Fibroblast of mammary gland (primary cell): ENCODE measurements around the gene ZNF397.
"Not testable (repeated sequence)": the region's sequence is repeated elsewhere in the genome, so short reads cannot be mapped to it uniquely, and the experiment has no call there.

Source experiments
- DNase-seq: peaks from one replicate; pipeline ENCODE4 v3.0.0-alpha.2; 2010; ENCODE audit warnings: low read depth
- H3K4me3 ChIP-seq: 2 replicates; pipeline ENCODE4 v1.5.1; 2011; ENCODE audit warnings: low read depth, mild to moderate bottlenecking, low read length, moderate library complexity; ENCODE audit not compliant: control insufficient read depth
- CTCF ChIP-seq: conservative IDR thresholded peaks from 2 replicates; pipeline ENCODE4 v1.5.1; 2011; ENCODE audit warnings: low read depth, low read length, inconsistent platforms; ENCODE audit not compliant: control insufficient read depth, insufficient read depth

The ZNF397 gene

GRCh38 chr18:35203067-35203466 lies 37.8 kb upstream of the ZNF397 start:
- DNase-seq: no peak
- no peak for TF ChIP-seq CTCF
- H3K4me3 ChIP-seq: no peak overlapping the region

GRCh38 chr18:35205199-35205712 lies 35.6 kb upstream of the ZNF397 start:
- no peak overlapping the region for H3K4me3 ChIP-seq
- DNase-seq: no peak
- no peak for TF ChIP-seq CTCF

DNA sequence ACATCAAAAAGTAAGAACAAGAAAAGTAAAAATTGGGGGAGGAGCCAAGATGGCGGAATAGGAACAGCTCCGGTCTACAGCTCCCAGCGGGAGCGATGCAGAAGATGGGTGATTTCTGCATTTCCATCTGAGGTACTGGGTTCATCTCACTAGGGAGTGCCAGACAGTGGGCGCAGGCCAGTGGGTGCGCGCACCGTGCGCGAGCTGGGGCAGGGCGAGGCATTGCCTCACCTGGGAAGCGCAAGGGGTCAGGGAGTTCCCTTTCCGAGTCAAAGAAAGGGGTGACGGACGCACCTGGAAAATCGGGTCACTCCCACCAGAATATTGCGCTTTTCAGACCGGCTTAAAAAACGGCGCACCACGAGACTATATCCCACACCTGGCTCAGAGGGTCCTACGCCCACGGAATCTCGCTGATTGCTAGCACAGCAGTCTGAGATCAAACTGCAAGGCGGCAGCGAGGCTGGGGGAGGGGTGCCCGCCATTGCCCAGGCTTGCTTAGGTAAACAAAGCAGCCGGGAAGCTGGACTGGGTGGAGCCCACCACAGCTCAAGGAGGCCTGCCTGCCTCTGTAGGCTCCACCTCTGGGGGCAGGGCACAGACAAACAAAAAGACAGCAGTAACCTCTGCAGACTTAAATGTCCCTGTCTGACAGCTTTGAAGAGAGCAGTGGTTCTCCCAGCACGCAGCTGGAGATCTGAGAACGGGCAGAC lies 34.9 kb upstream of the ZNF397 start:
- not testable (repeated sequence) for H3K4me3 ChIP-seq, DNase-seq

GRCh38 chr18:35215026-35215425 lies 25.8 kb upstream of the ZNF397 start:
- TF ChIP-seq CTCF: no peak
- no peak for DNase-seq

DNA sequence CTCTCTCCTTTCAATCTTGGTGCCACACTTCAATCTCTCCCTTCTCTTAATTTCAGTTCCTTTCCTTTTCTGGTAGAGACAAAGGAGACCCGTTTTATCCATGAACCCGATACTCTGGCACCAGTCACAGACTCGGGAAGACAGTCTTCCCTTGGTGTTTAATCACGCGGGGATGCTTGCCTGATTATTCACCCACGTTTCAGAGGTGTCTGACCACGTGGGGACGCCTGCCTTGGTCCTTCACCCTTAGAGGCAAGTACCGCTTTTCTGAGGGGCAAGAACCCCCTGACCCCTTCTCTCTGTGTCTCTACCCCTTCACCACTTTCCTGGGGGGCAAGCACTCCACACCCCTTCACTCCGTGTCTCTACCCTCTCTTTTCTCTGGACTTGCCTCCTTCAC lies 24.2 kb upstream of the ZNF397 start:
- not testable (repeated sequence) for H3K4me3 ChIP-seq, DNase-seq

More at GRCh38 chr18:35215026-35215425, 25.8 kb upstream of the ZNF397 start:
- no peak overlapping the region for H3K4me3 ChIP-seq

- DNase-seq: peak; percentile 42
- not testable (repeated sequence) for H3K4me3 ChIP-seq
These were observed 21.5 kb upstream of the ZNF397 start for GRCh38 chr18:35219331-35219730.

DNA sequence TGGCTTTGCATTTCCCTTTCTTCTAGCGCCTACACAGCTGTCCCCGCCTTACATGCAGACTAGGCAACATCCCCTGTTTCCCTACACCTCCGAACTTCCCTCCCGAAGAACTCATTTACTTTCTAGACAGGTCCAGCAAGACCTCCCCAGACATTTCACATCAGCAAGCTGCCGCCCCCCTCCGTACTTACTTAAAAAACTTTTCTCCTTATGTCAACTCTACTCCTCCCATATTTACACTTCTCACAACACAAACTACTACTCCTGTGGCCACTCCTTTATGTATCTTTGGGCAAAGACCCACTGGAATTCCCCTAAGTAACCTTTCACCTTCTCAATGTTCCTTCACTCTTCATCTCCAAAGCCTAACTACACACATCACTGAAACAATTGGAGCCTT lies 20.4 kb upstream of the ZNF397 start:
- TF ChIP-seq CTCF: no peak
- no peak overlapping the region for H3K4me3 ChIP-seq
- DNase-seq: no peak

GRCh38 chr18:35223797-35224196 lies 17.0 kb upstream of the ZNF397 start:
- no peak overlapping the region for H3K4me3 ChIP-seq
- DNase-seq: no peak
- TF ChIP-seq CTCF: no peak
